IMR-90 (cell line): Measurements from ENCODE around the gene MEF2C. TPM values are rescaled to one million over a fixed set of nuclear protein-coding genes. Genes with fewer than 3 reads are reported as not detected.

Experiments used
- ATAC-seq: fragments of 200-7000 bp; cut with Tn5 transposase; 2 replicates; pipeline ENCODE4 v1.9.1; 2020; ENCODE audit warnings: low read depth, mild to moderate bottlenecking, moderate library complexity
- BruUV-seq: library from RNA; stranded (reverse); fragments of 400-500 nt; replicated peaks from 2 replicates; lab custom pipeline; 2021; lab: Mats Ljungman, UMichigan
- CTCF ChIA-PET: fragments of 300-600 bp; formaldehyde crosslinking; extraction: SDS; loops from one replicate; lab custom pipeline; 2021; ENCODE audit warnings: antibody characterized with exemption; lab: Yijun Ruan, JAX
- POLR2A ChIA-PET: fragments of 300-600 bp; sonication (Branson Sonifier 250); formaldehyde crosslinking; loops from one replicate; lab custom pipeline; 2022; ENCODE audit warnings: antibody characterized with exemption; ENCODE audit not compliant: unreplicated experiment; lab: Charles Lee
- DNase-seq: peaks from one replicate; pipeline ENCODE4 v3.0.0; 2013
- H2AFZ ChIP-seq: replicated peaks from 2 replicates; pipeline ENCODE3; 2013; ENCODE audit warnings: low read length, mild to moderate bottlenecking; ENCODE audit not compliant: poor library complexity
- H2AK5ac ChIP-seq: 2 replicates; pipeline ENCODE4 v1.6.1; 2013; ENCODE audit warnings: low read depth, low read length, inconsistent platforms
- H2AK9ac ChIP-seq: replicated peaks from 2 replicates; pipeline ENCODE3; 2013; ENCODE audit warnings: mild to moderate bottlenecking, low read depth, low read length, moderate library complexity; ENCODE audit not compliant: poor library complexity
- H2BK120ac ChIP-seq: 2 replicates; pipeline ENCODE4 v1.6.1; 2013; ENCODE audit warnings: low read depth, low read length, inconsistent platforms
- H2BK15ac ChIP-seq: 3 replicates; pipeline ENCODE4 v1.6.1; 2013; ENCODE audit warnings: low read depth, low read length, inconsistent platforms
- H2BK20ac ChIP-seq: 2 replicates; pipeline ENCODE4 v1.6.1; 2013; ENCODE audit warnings: low read depth, mild to moderate bottlenecking, inconsistent platforms, low read length, moderate library complexity
- H2BK5ac ChIP-seq: 2 replicates; pipeline ENCODE4 v1.6.1; 2013; ENCODE audit warnings: mild to moderate bottlenecking, low read depth, low read length, inconsistent platforms; ENCODE audit not compliant: poor library complexity, severe bottlenecking
- H3K14ac ChIP-seq: replicated peaks from 2 replicates; pipeline ENCODE4 v1.6.1; 2013; ENCODE audit warnings: low read depth, low read length, inconsistent platforms
- H3K18ac ChIP-seq: 2 replicates; pipeline ENCODE4 v1.6.1; 2013; ENCODE audit warnings: low read depth, low read length, control low read depth
- H3K23ac ChIP-seq: 2 replicates; pipeline ENCODE4 v1.6.1; 2013; ENCODE audit warnings: low read depth, low read length, inconsistent platforms
- H3K27ac ChIP-seq: 2 replicates; pipeline ENCODE4 v1.5.1; 2013; ENCODE audit warnings: mild to moderate bottlenecking, control low read depth, low read length; ENCODE audit not compliant: insufficient read depth
- H3K27me3 ChIP-seq: 2 replicates; pipeline ENCODE4 v1.6.1; 2013; ENCODE audit warnings: low read length; ENCODE audit not compliant: control insufficient read depth, insufficient read depth
- H3K36me3 ChIP-seq: 2 replicates; pipeline ENCODE4 v1.6.1; 2013; ENCODE audit warnings: low read length, mixed read lengths; ENCODE audit not compliant: control insufficient read depth, insufficient read depth
- H3K4ac ChIP-seq: 2 replicates; pipeline ENCODE4 v1.6.1; 2013; ENCODE audit warnings: low read depth, low read length, inconsistent platforms
- H3K4me1 ChIP-seq: 2 replicates; pipeline ENCODE4 v1.6.1; 2013; ENCODE audit warnings: low read length, mixed read lengths; ENCODE audit not compliant: control insufficient read depth, insufficient read depth
- H3K4me2 ChIP-seq: 2 replicates; pipeline ENCODE4 v1.6.1; 2013; ENCODE audit warnings: low read depth, mild to moderate bottlenecking, control low read depth, low read length, moderate library complexity
- H3K4me3 ChIP-seq: 2 replicates; pipeline ENCODE4 v1.5.1; 2013; ENCODE audit warnings: low read depth, mild to moderate bottlenecking, control low read depth, low read length, moderate library complexity; ENCODE audit not compliant: insufficient read depth
- H3K56ac ChIP-seq: 2 replicates; pipeline ENCODE4 v1.6.1; 2013; ENCODE audit warnings: low read length, inconsistent platforms; ENCODE audit not compliant: insufficient read depth; ENCODE audit errors: extremely low read depth
- H3K79me1 ChIP-seq, 2 experiments: 2 replicates each; pipeline ENCODE4 v1.6.1; 2013; ENCODE audit warnings: low read length in 2 of 2, inconsistent platforms in 1 of 2, low read depth in 1 of 2
- H3K9ac ChIP-seq: 2 replicates; pipeline ENCODE4 v1.6.1; 2013; ENCODE audit warnings: low read depth, low read length, control low read depth
- H3K9me1 ChIP-seq: 2 replicates; pipeline ENCODE4 v1.6.1; 2013; ENCODE audit warnings: low read length, inconsistent platforms; ENCODE audit not compliant: insufficient read depth
- H3K9me3 ChIP-seq: 2 replicates; pipeline ENCODE4 v1.6.1; 2013; ENCODE audit warnings: low read length; ENCODE audit not compliant: control insufficient read depth, insufficient read depth
- H4K20me1 ChIP-seq: 2 replicates; pipeline ENCODE4 v1.6.1; 2013; ENCODE audit warnings: low read length, inconsistent platforms; ENCODE audit not compliant: insufficient read depth
- H4K5ac ChIP-seq: 2 replicates; pipeline ENCODE4 v1.6.1; 2013; ENCODE audit warnings: mild to moderate bottlenecking, low read depth, low read length, control low read depth
- H4K8ac ChIP-seq, 2 experiments: 2 replicates each; pipeline ENCODE4 v1.6.1; 2013; ENCODE audit warnings: low read depth in 2 of 2, low read length in 2 of 2, control low read depth in 1 of 2, inconsistent platforms in 1 of 2
- H4K91ac ChIP-seq: 2 replicates; pipeline ENCODE4 v1.6.1; 2013; ENCODE audit warnings: low read depth, low read length, inconsistent platforms; ENCODE audit not compliant: insufficient read depth
- BHLHE40 ChIP-seq: fragments of 150-350 bp; IDR thresholded peaks from 2 replicates; pipeline ENCODE4 v1.6.1; 2016; ENCODE audit warnings: mild to moderate bottlenecking, low read depth, low read length
- CEBPB ChIP-seq: IDR thresholded peaks from 2 replicates; pipeline ENCODE4 v1.6.1; 2012; ENCODE audit warnings: low read depth, low read length, improper control_type of control experiment
- CHD1 ChIP-seq: IDR thresholded peaks from 2 replicates; pipeline ENCODE4 v1.6.1; 2012; ENCODE audit warnings: low read depth, low read length, improper control_type of control experiment
- MAFK ChIP-seq: IDR thresholded peaks from 2 replicates; pipeline ENCODE4 v1.6.1; 2012; ENCODE audit warnings: low read depth, low read length, improper control_type of control experiment
- POLR2A ChIP-seq: IDR thresholded peaks from 2 replicates; pipeline ENCODE4 v1.6.1; 2012; ENCODE audit warnings: mild to moderate bottlenecking, low read depth, low read length
- RCOR1 ChIP-seq: IDR thresholded peaks from 2 replicates; pipeline ENCODE4 v1.6.1; 2012; ENCODE audit warnings: mild to moderate bottlenecking, low read length, improper control_type of control experiment; ENCODE audit not compliant: insufficient replicate concordance
- SMC3 ChIP-seq: fragments of 150-350 bp; IDR thresholded peaks from 2 replicates; pipeline ENCODE4 v1.6.1; 2016; ENCODE audit warnings: low read depth, mild to moderate bottlenecking, antibody characterized with exemption, low read length, moderate library complexity
- WGBS, 2 experiments: methylation state at CpG; one replicate each; pipeline versions ENCODE4 v1.1.5 to v1.1.7; 2013; ENCODE audit warnings: missing lambda C conversion rate in 2 of 2; ENCODE audit not compliant: insufficient read length in 1 of 2; ENCODE audit errors: extremely low coverage in 2 of 2; 5-methylcytosine and 5-hydroxymethylcytosine counted together
- dilution Hi-C: fragments of 300-500 bp; cut with HindIII; formaldehyde crosslinking; loops from one replicate; pipeline ENCODE4 v1.14.3; 2018; ENCODE audit warnings: low sequenced_read_pairs; ENCODE audit not compliant: unreplicated experiment
- in situ Hi-C: fragments of 300-500 bp; cut with MboI; formaldehyde crosslinking; loops from 3 replicates; pipeline ENCODE4 v1.14.3; 2019; ENCODE audit warnings: low sequenced_read_pairs, inconsistent platforms, mixed read lengths
- intact Hi-C: fragments of 100-400 bp; cut with micrococcal nuclease; formaldehyde crosslinking; loops from 2 replicates; pipeline ENCODE4 v1.10.0; 2022
- polyA plus RNA-seq, 3 experiments: library from polyadenylated mRNA; depleted of rRNA; stranded (reverse); fragments of >200 nt; gene quantifications; 2 replicates each; pipeline ENCODE4 v1.2.3, GENCODE V29; 2012; ENCODE audit warnings: low replicate concordance in 1 of 3
- total RNA-seq: library from RNA; depleted of rRNA; stranded (reverse); fragments of >200 nt; gene quantifications from 2 replicates; pipeline ENCODE4 v1.2.3, GENCODE V29; 2012

MEF2C gene
- total and polyA plus RNA-seq, 2 of the 4 experiments (the other 2 are of a cell fraction): 1.5 to 6.8 TPM

GRCh38 chr5:88889189-88890069, 6.4 kb upstream of the MEF2C start:
- Histone ChIP-seq H3K23ac (no peak overlapping the region), H3K4me1 (0 out of 2 replicates have a peak, but pooled peaks cover 1% of the 10 kb centered on the region), H2AK9ac (peak overlapping the region; percentile 16), H2BK20ac (no peak overlapping the region), H3K36me3 (no peaks in the 10 kb centered on the region), H3K18ac (no peak overlapping the region), H3K27ac (no peak overlapping the region), H3K4ac (peak overlapping the region; percentile 40; the same call in 1 of the 2 replicates), H3K9me3 (no peaks in the 10 kb centered on the region), H4K91ac (no peak overlapping the region), H3K9me1 (no peaks in the 10 kb centered on the region; the same call in 1 of the 2 replicates), H4K8ac (peak overlapping the region in 1 of 2 experiments; percentile 35; a peak in 1 of 4 replicates), H3K9ac (peak overlapping the region; percentile 31), H2AK5ac (no peak overlapping the region), H3K27me3 (no peaks in the 10 kb centered on the region), H3K56ac (no peak overlapping the region), H3K4me2 (peak overlapping the region; percentile 88), H4K20me1 (no peaks in the 10 kb centered on the region), H3K4me3 (peak overlapping the region; percentile 56), H2BK120ac (peak overlapping the region; percentile 44; the same call in 1 of the 2 replicates), H2BK15ac (no peak overlapping the region), H3K79me1 (0 out of 4 replicates have a peak, but pooled peaks cover 0 to 5% of the 10 kb centered on the region in 2 experiments), H4K5ac (no peak overlapping the region), H2BK5ac (no peak overlapping the region), H2AFZ (peak overlapping the region; percentile 92), H3K14ac (peak overlapping the region; percentile 74)
- BruUV-seq: no TSS peak
- ChIA-PET POLR2A (no interaction called here), CTCF (no interaction called here)
- WGBS, 2 experiments: 0% methylated on average over 7 of the region's 48 CpGs; no CpG with 5 or more reads in 1 of the 2 experiments
- peak; percentile 76 for ATAC-seq
- TF ChIP-seq SMC3: no peak
- TF ChIP-seq CHD1: no peak
- TF ChIP-seq RCOR1: no peak
- no peak for TF ChIP-seq POLR2A
- no peak for TF ChIP-seq BHLHE40
- no peak for TF ChIP-seq CEBPB
- TF ChIP-seq MAFK: no peak
- in situ Hi-C loops (loop anchor here (10.0 kb wide), 1 partner anchor 55 kb away; no protein-coding TSS in a partner anchor), dilution Hi-C loops (no loop called here), intact Hi-C loops (loop anchor here (10.0 kb wide), 1 partner anchor 325 kb away; no protein-coding TSS in a partner anchor)
- peak; percentile 13 for DNase-seq
